Adrenal gland (tissue), 5 donors: ENCODE data around the gene SEMA5A.

ENCODE experiments used
- CTCF ChIP-seq, 6 experiments: fragments of 450-650 bp in 4 of 6; fragments of 200-600 bp in 2 of 6; sonication (generic) in 1 of 6; IDR thresholded peaks; 1 replicate in 5 of 6; 2 replicates in 1 of 6; pipeline versions ENCODE4 v1.5.1 to v1.8.0; 2016 to 2021; ENCODE audit warnings: antibody characterized with exemption in 6 of 6, mild to moderate bottlenecking in 2 of 6, moderate library complexity in 1 of 6
- POLR2A ChIP-seq, 2 donors: fragments of 450-650 bp; IDR thresholded peaks; one replicate each; pipeline ENCODE4 v1.6.1; 2017; ENCODE audit warnings: antibody characterized with exemption in 2 of 2, mild to moderate bottlenecking in 2 of 2, moderate library complexity in 1 of 2
- donor health status: DM: no; HTN: no; CAD: no.

GRCh38 chr5:9398227-9398626 is 147.6 kb downstream of the SEMA5A start:
- no peak for TF ChIP-seq CTCF (IDR thresholded peaks at IDR 0.05)
- TF ChIP-seq POLR2A (IDR thresholded peaks at IDR 0.05): no peak
